HEK293T (cell line): Measurements from ENCODE around the gene SLC25A30.
"Not testable (repeated sequence)": the region's sequence is repeated elsewhere in the genome, so short reads cannot be mapped to it uniquely, and the experiment has no call there.

Experiments used
- CTCF ChIA-PET: fragments of 350-600 bp; formaldehyde crosslinking; extraction: SDS; loops from one replicate; lab custom pipeline; 2021; ENCODE audit warnings: antibody characterized with exemption, inconsistent platforms; lab: Yijun Ruan, JAX
- POLR2A ChIA-PET: fragments of 350-600 bp; formaldehyde crosslinking; extraction: SDS; loops from one replicate; lab custom pipeline; 2020; ENCODE audit warnings: antibody characterized with exemption, inconsistent platforms; lab: Yijun Ruan, JAX
- DNase-seq: peaks from one replicate; pipeline ENCODE4 v3.0.0; 2012; ENCODE audit warnings: mixed read lengths; ENCODE audit errors: extremely low spot score
- ARNT ChIP-seq: fragments of 450-650 bp; IDR thresholded peaks from 2 replicates; pipeline ENCODE4 v1.6.1; 2017; ENCODE audit warnings: mild to moderate bottlenecking
- BHLHE40 ChIP-seq: fragments of 450-650 bp; IDR thresholded peaks from 2 replicates; pipeline ENCODE4 v1.6.1; 2016; ENCODE audit warnings: mild to moderate bottlenecking, moderate library complexity, borderline replicate concordance
- CTBP1 ChIP-seq: fragments of 450-650 bp; IDR thresholded peaks from 2 replicates; pipeline ENCODE4 v1.6.1; 2016; ENCODE audit warnings: borderline replicate concordance
- ELF4 ChIP-seq: fragments of 450-650 bp; IDR thresholded peaks from 2 replicates; pipeline ENCODE4 v1.6.1; 2017; ENCODE audit warnings: antibody characterized with exemption
- FOXA1 ChIP-seq: fragments of 450-650 bp; IDR thresholded peaks from 2 replicates; pipeline ENCODE4 v1.6.1; 2016; ENCODE audit warnings: mild to moderate bottlenecking
- FOXK2 ChIP-seq: fragments of 450-650 bp; IDR thresholded peaks from 2 replicates; pipeline ENCODE4 v1.6.1; 2016; ENCODE audit warnings: mild to moderate bottlenecking
- FOXM1 ChIP-seq: fragments of 450-650 bp; IDR thresholded peaks from 2 replicates; pipeline ENCODE4 v1.6.1; 2017; ENCODE audit warnings: mild to moderate bottlenecking, borderline replicate concordance
- HDGF ChIP-seq: fragments of 450-650 bp; IDR thresholded peaks from 2 replicates; pipeline ENCODE4 v1.6.1; 2017; ENCODE audit warnings: antibody characterized with exemption, borderline replicate concordance
- L3MBTL2 ChIP-seq: fragments of 450-650 bp; conservative IDR thresholded peaks from 2 replicates; pipeline ENCODE4 v1.6.1; 2016; ENCODE audit warnings: mild to moderate bottlenecking
- LEF1 ChIP-seq: fragments of 450-650 bp; IDR thresholded peaks from 2 replicates; pipeline ENCODE4 v1.6.1; 2017; ENCODE audit warnings: mild to moderate bottlenecking, borderline replicate concordance
- NFRKB ChIP-seq: fragments of 450-650 bp; IDR thresholded peaks from 2 replicates; pipeline ENCODE4 v1.6.1; 2016; ENCODE audit warnings: mild to moderate bottlenecking, moderate library complexity
- PKNOX1 ChIP-seq: fragments of 450-650 bp; IDR thresholded peaks from 2 replicates; pipeline ENCODE4 v1.6.1; 2016
- SP1 ChIP-seq: fragments of 450-650 bp; IDR thresholded peaks from 2 replicates; pipeline ENCODE4 v1.6.1; 2017
- SUZ12 ChIP-seq: fragments of 450-650 bp; IDR thresholded peaks from 2 replicates; pipeline ENCODE4 v1.6.1; 2016; ENCODE audit warnings: mild to moderate bottlenecking
- TARDBP ChIP-seq: fragments of 450-650 bp; IDR thresholded peaks from 2 replicates; pipeline ENCODE4 v1.6.1; 2016
- ZNF384 ChIP-seq: fragments of 450-650 bp; IDR thresholded peaks from 2 replicates; pipeline ENCODE4 v1.6.1; 2016

SLC25A30 gene

GRCh38 chr13:45356966-45357672 lies 61.1 kb downstream of the SLC25A30 start:
- CTCF ChIA-PET: no interaction called here
- TF ChIP-seq BHLHE40 (no peak), FOXK2 (no peak), TARDBP (no peak), CTBP1 (no peak), ZNF384 (no peak), PKNOX1 (no peak), NFRKB (no peak), ARNT (no peak), ELF4 (no peak)
- POLR2A ChIA-PET: no interaction called here
- no peak for DNase-seq

GRCh38 chr13:45353895-45354294 lies 64.3 kb downstream of the SLC25A30 start:
- POLR2A ChIA-PET: interaction anchor here (1.2 kb wide), 1 partner anchor 12 kb away, joined by 7 read pairs; the partner anchor contains the start of gene TPT1
- TF ChIP-seq NFRKB (no peak), L3MBTL2 (no peak), ARNT (no peak), FOXM1 (no peak), SP1 (no peak), FOXK2 (no peak), PKNOX1 (no peak), TARDBP (no peak), CTBP1 (no peak), LEF1 (no peak), ELF4 (no peak), HDGF (no peak), ZNF384 (no peak), SUZ12 (no peak), FOXA1 (no peak), BHLHE40 (no peak)
- no peak for DNase-seq
- CTCF ChIA-PET: no interaction called here

GRCh38 chr13:45352031-45352430 lies 66.1 kb downstream of the SLC25A30 start:
- no peak for DNase-seq
- TF ChIP-seq L3MBTL2: no peak
- no peak for TF ChIP-seq BHLHE40
- no peak for TF ChIP-seq TARDBP
- TF ChIP-seq FOXM1: no peak
- TF ChIP-seq SP1: no peak
- TF ChIP-seq CTBP1: no peak
- TF ChIP-seq ZNF384: no peak
- no peak for TF ChIP-seq NFRKB
- TF ChIP-seq ELF4: no peak
- no peak for TF ChIP-seq PKNOX1
- TF ChIP-seq SUZ12: no peak
- TF ChIP-seq FOXK2: no peak
- TF ChIP-seq ARNT: no peak
- TF ChIP-seq LEF1: no peak
- TF ChIP-seq HDGF: no peak
- POLR2A ChIA-PET: interaction anchor here (2.7 kb wide), 1 partner anchor 10 kb away, joined by 11 read pairs; the partner anchor contains the start of gene TPT1
- CTCF ChIA-PET: no interaction called here

- DNase-seq: no peak
- POLR2A ChIA-PET: interaction anchor here (2.7 kb wide), 1 partner anchor 8 kb away, joined by 11 read pairs; the partner anchor contains the start of gene TPT1
- TF ChIP-seq ZNF384 (no peak), SP1 (no peak), ARNT (no peak), TARDBP (no peak), FOXA1 (no peak), HDGF (no peak), FOXK2 (no peak), BHLHE40 (no peak), FOXM1 (no peak), ELF4 (no peak), SUZ12 (no peak), LEF1 (no peak), PKNOX1 (no peak), L3MBTL2 (no peak), NFRKB (no peak), CTBP1 (no peak)
- CTCF ChIA-PET: no interaction called here
Measured at GRCh38 chr13:45350152-45350551, 68.0 kb downstream of the SLC25A30 start.

- ChIA-PET CTCF (no interaction called here), POLR2A (interaction anchor here (2.7 kb wide), 1 partner anchor 7 kb away, joined by 11 read pairs; the partner anchor contains the start of gene TPT1)
- TF ChIP-seq TARDBP (no peak), SP1 (no peak), ELF4 (no peak), ZNF384 (no peak), ARNT (no peak), CTBP1 (no peak), NFRKB (no peak), L3MBTL2 (no peak), PKNOX1 (no peak), SUZ12 (no peak), BHLHE40 (no peak), FOXM1 (no peak), HDGF (no peak), LEF1 (no peak), FOXA1 (no peak), FOXK2 (no peak)
- DNase-seq: no peak
Measured at GRCh38 chr13:45349438-45349837, 68.7 kb downstream of the SLC25A30 start.

GRCh38 chr13:45344064-45344463 lies 74.1 kb downstream of the SLC25A30 start:
- DNase-seq, POLR2A ChIA-PET: not testable (repeated sequence)
- CTCF ChIA-PET: interaction anchor here (0.6 kb wide), 1 partner anchor 130 kb away, joined by 3 read pairs; no protein-coding TSS in a partner anchor
